HepG2 (cell line): ENCODE data around the gene UPF3A. TPM values are rescaled to one million over a fixed set of nuclear protein-coding genes. Genes with fewer than 3 reads are reported as not detected.

Source experiments
- ATRX ChIP-seq: sonication (generic); formaldehyde crosslinking; IDR thresholded peaks from 2 replicates; pipeline ENCODE4 v1.4.0; 2020; ENCODE audit warnings: missing genetic modification reagents, borderline replicate concordance
- ZIK1 ChIP-seq: sonication (generic); formaldehyde crosslinking; IDR thresholded peaks from 2 replicates; pipeline ENCODE4 v1.5.0; 2020; ENCODE audit warnings: mild to moderate bottlenecking, low read depth, missing genetic modification reagents, borderline replicate concordance
- ZNF124 ChIP-seq: sonication (generic); formaldehyde crosslinking; IDR thresholded peaks from 2 replicates; pipeline ENCODE4 v1.4.0; 2020; ENCODE audit warnings: missing genetic modification reagents
- ZNF296 ChIP-seq: sonication (generic); formaldehyde crosslinking; conservative IDR thresholded peaks from 2 replicates; pipeline ENCODE4 v1.5.0; 2020; ENCODE audit warnings: mild to moderate bottlenecking, missing genetic modification reagents
- polyA plus RNA-seq, 8 experiments: library from polyadenylated mRNA; depleted of rRNA in 3 of 8; stranded (reverse) in 7 of 8; unstranded in 1 of 8; fragments of >200 nt; fragmentation: Illumina TruSeq in 4 of 8; extraction: Trizol in 4 of 8; gene quantifications; 2 replicates each; pipeline versions ENCODE4 v1.2.1 to v1.2.3, GENCODE V29; 2011 to 2016; ENCODE audit warnings: low read depth in 4 of 8, missing spikeins in 1 of 8, mixed read lengths in 1 of 8; ENCODE audit not compliant: insufficient read depth in 1 of 8
- total RNA-seq, 5 experiments: library from RNA; depleted of rRNA; stranded (reverse); fragments of >200 nt; fragmentation: Illumina TruSeq; extraction: Trizol; gene quantifications; 2 replicates each; pipeline ENCODE4 v1.2.3, GENCODE V29; 2016; ENCODE audit warnings: low read depth in 1 of 5
- TF ChIP-seq, protein P1 (sequence below): sonication (generic); formaldehyde crosslinking; IDR thresholded peaks from 2 replicates; pipeline ENCODE4 v1.5.0; 2020; ENCODE audit warnings: mild to moderate bottlenecking, missing genetic modification reagents
- TF ChIP-seq, protein P2 (sequence below): sonication (generic); formaldehyde crosslinking; IDR thresholded peaks from 2 replicates; pipeline ENCODE4 v1.9.0; 2021; ENCODE audit warnings: missing genetic modification reagents, borderline replicate concordance
- TF ChIP-seq, protein P3 (sequence below): sonication (generic); formaldehyde crosslinking; IDR thresholded peaks from 2 replicates; pipeline ENCODE4 v1.8.0; 2022; ENCODE audit warnings: missing genetic modification reagents, low read depth, mild to moderate bottlenecking, borderline replicate concordance
- TF ChIP-seq, protein P4 (sequence below): sonication (generic); formaldehyde crosslinking; IDR thresholded peaks from 2 replicates; pipeline ENCODE4 v1.4.0; 2020; ENCODE audit warnings: missing genetic modification reagents
- TF ChIP-seq, protein P5 (sequence below): sonication (generic); formaldehyde crosslinking; IDR thresholded peaks from 2 replicates; pipeline ENCODE4 v1.4.0; 2020; ENCODE audit warnings: missing genetic modification reagents, low read depth, mild to moderate bottlenecking, borderline replicate concordance

UPF3A gene
- total and polyA plus RNA-seq, 2 of the 13 experiments (the other 11 are each of a cell fraction or from before 2014, with no cell fraction given), result 60.2 to 63.8 TPM

DNA sequence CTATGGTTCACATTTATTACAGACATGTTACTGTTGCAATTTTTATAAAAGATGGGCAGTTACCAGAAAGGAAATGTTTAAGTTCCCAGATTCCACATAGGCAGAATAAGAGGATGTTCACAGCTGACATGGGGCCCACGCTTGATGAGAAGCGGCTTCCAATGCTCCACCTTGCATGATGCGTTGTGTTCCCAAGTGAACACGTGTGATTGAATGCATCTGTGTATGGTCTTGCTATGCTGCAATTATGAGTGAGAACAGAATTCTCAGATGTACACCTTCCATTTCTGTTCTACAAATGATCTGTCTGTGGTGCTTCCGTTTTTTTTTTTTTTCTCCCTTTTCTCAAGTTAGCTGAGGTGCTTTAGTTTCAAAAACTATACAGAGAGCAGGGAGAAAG is 15.5 kb downstream of the UPF3A start (continued):
- TF ChIP-seq ATRX, result no peak
- TF ChIP-seq, protein P1, sequence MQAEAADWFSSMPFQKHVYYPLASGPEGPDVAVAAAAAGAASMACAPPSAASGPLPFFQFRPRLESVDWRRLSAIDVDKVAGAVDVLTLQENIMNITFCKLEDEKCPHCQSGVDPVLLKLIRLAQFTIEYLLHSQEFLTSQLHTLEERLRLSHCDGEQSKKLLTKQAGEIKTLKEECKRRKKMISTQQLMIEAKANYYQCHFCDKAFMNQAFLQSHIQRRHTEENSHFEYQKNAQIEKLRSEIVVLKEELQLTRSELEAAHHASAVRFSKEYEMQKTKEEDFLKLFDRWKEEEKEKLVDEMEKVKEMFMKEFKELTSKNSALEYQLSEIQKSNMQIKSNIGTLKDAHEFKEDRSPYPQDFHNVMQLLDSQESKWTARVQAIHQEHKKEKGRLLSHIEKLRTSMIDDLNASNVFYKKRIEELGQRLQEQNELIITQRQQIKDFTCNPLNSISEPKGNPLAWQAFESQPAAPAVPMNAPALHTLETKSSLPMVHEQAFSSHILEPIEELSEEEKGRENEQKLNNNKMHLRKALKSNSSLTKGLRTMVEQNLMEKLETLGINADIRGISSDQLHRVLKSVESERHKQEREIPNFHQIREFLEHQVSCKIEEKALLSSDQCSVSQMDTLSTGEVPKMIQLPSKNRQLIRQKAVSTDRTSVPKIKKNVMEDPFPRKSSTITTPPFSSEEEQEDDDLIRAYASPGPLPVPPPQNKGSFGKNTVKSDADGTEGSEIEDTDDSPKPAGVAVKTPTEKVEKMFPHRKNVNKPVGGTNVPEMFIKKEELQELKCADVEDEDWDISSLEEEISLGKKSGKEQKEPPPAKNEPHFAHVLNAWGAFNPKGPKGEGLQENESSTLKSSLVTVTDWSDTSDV, result no peak
- TF ChIP-seq, protein P2, sequence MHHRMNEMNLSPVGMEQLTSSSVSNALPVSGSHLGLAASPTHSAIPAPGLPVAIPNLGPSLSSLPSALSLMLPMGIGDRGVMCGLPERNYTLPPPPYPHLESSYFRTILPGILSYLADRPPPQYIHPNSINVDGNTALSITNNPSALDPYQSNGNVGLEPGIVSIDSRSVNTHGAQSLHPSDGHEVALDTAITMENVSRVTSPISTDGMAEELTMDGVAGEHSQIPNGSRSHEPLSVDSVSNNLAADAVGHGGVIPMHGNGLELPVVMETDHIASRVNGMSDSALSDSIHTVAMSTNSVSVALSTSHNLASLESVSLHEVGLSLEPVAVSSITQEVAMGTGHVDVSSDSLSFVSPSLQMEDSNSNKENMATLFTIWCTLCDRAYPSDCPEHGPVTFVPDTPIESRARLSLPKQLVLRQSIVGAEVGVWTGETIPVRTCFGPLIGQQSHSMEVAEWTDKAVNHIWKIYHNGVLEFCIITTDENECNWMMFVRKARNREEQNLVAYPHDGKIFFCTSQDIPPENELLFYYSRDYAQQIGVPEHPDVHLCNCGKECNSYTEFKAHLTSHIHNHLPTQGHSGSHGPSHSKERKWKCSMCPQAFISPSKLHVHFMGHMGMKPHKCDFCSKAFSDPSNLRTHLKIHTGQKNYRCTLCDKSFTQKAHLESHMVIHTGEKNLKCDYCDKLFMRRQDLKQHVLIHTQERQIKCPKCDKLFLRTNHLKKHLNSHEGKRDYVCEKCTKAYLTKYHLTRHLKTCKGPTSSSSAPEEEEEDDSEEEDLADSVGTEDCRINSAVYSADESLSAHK (CRISPR knock-in tag), result no peak
- TF ChIP-seq, protein P3, sequence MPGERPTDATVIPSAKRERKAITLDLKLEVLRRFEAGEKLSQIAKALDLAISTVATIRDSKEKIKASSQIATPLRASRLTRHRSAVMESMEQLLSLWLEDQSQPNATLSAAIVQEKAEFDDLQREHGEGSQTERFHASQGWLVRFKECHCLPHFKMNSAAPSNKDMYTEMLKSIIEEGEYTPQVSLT (CRISPR knock-in tag), result no peak
- TF ChIP-seq ZIK1 (CRISPR knock-in tag), result no peak
- TF ChIP-seq, protein P4, sequence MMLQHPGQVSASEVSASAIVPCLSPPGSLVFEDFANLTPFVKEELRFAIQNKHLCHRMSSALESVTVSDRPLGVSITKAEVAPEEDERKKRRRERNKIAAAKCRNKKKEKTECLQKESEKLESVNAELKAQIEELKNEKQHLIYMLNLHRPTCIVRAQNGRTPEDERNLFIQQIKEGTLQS (CRISPR knock-in tag), result no peak
- TF ChIP-seq ZNF124 (CRISPR knock-in tag), result no peak
- TF ChIP-seq ZNF296 (CRISPR knock-in tag), result no peak
- TF ChIP-seq, protein P5, sequence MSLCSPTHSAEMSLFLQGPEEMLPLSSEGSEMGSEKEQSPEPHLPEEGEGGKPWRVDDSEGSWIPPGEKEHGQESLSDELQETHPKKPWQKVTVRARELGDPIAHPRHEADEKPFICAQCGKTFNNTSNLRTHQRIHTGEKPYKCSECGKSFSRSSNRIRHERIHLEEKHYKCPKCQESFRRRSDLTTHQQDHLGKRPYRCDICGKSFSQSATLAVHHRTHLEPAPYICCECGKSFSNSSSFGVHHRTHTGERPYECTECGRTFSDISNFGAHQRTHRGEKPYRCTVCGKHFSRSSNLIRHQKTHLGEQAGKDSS (CRISPR knock-in tag), result no peak
